GM15510 (cell line): ENCODE data around the gene MEF2A.

ENCODE experiments used
- POLR2A ChIP-seq: IDR thresholded peaks from 3 replicates; pipeline ENCODE4 v1.6.1; 2011; ENCODE audit warnings: borderline replicate concordance; ENCODE audit not compliant: insufficient read length; ENCODE audit errors: extremely low read depth

MEF2A gene

DNA sequence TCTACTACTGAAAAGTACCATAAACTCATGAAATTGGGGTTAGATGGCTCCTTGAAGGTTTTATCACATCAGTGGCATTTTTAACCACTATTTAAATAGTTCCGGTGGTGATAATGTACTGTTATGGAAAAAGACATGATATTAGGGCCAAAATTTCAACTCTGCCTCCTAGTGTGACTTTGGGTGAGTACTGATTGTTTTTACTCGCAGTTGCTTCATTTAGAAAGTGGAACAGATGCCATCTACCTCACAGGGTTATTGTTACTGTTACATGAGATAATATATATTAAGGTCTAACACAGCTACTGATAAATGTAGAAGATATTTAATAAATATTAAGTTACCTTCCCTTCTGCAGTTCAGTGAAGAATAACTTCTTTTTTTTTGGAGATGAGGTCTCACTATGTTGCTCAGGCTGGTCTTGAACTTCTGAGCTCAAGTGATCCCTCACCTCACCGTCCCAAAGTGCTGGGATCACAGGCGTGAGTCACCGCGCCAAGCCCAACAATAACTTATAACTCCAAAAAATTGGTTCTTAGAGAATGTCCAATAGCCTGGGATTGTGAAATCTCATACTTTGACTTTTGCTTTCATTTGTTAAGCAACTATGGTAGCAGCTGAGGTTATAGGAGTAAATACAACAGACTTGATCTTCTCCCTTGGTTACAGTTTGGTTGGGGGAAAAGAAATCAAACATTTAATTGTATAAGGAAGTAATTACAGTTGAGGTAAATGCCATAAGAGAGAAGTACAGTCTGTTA lies 48.3 kb downstream of the MEF2A start:
- TF ChIP-seq POLR2A, result no peak

DNA sequence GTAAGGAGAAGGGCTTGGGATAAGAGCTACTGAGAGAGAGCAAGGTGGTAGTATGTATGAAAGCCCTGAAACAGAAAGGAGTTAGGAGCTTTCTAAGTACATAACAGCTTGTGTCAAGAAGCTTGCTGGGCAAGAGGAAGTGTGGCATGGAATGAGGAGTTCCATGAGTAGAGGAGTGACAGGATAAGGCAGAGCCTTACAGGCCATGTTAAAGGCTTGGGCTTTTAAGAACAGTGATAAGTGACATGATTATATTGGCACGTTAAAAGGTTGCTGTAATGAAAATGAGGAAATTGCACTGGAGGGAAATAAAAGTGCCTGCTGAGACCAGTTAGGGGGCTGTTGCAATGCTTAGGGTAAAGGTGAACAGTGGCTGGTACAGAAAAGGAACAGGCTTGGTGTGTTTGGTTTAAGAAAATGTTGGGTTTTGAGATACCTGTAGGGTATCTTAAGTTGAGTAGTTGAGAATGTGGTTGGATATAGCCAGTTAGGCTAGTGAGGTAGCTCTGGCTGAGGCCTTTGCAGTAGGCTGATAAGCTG lies 49.0 kb downstream of the MEF2A start:
- TF ChIP-seq POLR2A, result no peak

DNA sequence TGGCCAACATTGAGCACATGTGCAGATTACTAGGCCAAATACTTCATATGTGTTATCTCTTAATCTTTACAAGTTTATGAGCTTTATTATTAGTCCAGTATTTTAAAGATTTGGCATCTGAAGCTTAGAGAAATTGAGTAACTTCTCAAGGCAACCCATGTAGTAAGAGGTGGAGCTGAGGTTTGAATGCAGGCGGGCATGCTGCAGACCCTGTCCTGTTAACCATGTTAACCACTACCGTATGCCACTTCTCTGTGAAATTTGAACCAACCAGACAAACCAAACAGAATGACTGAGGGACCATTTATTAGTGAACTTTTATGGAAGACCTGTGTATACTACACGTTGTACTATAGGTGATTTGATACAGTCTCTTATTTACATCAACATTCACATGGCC lies 49.7 kb downstream of the MEF2A start:
- TF ChIP-seq POLR2A, result no peak

DNA sequence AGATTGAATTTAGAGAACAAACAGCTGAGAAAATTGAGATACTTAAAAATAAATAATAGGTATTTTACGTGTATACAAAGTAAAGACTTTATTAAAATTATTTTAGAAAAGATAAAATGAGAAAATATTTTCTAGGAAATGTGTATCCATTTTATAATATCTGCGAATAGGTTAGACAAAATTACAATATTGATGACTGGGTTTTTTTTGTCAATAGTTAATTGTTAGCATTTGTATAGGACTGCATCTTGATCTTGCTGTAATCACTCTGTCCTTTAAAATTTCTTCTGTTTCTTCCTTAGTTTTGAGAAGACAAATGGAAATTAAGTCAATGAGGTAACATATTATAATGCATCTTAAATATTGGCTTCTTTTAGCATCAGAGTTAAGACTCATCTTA lies 50.3 kb downstream of the MEF2A start:
- TF ChIP-seq POLR2A, result no peak

DNA sequence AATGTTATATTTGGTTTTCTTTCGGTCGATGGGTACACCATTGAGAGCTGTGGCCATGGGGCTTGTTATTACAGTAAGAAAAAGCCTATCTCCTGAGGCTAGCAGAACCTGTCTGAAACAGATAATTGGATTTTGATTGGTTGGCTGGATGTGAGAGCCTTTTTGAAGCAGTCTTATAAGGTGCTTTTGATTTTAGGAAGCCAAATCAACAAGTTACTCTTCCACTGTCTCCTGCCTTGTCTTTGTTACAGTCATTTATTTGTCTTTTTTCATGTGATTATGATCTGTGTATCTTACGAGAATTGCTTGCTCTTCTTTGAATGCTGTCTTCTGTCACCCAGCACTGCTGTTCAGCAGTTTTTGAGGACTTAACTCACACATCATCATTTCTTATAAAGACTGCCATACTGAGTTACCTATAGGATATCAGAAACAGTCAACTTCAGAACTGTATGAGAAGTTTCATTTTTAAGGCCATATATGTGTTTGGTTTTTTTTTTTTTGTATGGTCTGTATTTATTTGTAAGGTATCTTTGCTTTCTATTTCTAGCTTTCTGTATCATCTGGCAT lies 51.1 kb downstream of the MEF2A start:
- no peak for TF ChIP-seq POLR2A

DNA sequence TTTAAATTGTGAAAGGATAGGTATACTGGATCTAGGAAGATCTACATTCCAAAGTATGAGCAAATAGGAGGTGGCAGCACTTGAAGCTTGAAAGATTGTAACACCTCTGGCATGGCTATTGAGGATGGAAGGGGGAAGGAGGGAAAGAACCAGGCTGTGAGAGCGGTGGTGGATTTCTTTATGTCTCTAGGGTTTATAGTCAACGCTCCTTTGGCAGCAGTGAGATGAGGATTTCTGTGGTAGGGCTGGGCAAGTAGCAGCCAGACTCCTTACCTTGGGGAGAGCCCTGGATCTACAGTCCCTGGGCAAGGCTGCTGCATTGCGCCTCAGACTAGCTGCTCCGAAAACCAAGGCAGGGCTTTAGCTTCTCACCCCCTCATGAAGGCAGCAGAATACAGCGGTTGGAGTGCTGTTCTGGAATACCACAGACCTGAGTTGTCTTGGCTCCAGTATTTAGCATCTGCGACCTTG lies 53.2 kb downstream of the MEF2A start:
- TF ChIP-seq POLR2A, result no peak

DNA sequence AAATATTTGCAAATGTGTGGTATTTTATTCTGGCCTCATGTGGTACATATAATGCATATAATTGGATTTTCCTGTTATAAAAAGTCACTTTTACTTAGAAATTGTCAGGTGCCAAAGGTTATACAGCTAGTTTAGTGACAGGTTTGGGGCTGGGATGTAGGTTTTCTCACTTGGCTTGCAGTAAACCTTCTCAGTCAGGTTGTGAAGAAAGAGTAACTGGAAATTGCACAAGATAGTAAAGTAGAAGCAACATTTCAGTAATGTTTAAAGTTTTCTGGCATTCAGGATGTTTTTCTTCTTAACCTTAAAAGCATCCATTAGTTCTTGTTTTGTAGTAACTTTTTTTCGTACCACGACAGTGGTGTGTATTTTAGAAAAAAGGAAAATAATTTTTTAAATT lies 53.9 kb downstream of the MEF2A start:
- no peak for TF ChIP-seq POLR2A

DNA sequence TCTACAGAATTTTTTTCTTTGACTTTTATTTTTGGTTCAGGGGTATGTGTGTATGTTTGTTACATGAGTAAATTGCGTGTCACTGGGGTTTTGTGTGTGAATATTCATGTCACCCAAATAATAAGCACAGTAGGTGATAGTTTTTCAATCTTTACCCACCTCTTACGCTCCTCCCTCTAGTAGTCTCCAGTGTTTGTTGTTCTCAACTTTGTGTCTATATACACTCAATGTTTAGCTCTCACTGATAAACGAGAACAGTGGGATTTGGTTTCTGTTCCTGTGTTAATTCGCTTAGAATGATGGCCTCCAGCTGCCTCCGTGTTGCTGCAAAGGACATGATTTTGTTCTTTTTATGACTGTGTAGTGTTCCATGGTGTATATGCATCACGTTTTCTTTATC lies 54.4 kb downstream of the MEF2A start:
- TF ChIP-seq POLR2A, result no peak

DNA sequence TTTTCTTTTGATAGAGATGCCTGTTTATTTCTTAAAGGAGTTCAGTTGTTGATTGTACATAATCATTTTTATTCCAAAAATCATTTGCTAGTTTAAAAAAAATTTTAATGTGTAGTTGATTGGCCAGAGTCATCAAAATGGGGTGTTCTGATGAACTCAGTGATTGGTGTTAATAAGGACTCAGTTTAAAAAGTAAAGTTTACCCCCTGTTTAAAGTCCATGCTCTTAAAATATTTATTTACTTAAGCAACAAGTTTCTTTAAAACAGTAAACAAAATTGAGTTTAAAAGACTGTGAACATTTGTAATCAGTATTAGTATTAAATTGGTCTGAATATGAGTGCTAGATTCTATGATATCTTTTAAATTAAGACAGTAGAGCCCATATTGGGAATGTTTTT lies 56.0 kb downstream of the MEF2A start:
- TF ChIP-seq POLR2A, result no peak

DNA sequence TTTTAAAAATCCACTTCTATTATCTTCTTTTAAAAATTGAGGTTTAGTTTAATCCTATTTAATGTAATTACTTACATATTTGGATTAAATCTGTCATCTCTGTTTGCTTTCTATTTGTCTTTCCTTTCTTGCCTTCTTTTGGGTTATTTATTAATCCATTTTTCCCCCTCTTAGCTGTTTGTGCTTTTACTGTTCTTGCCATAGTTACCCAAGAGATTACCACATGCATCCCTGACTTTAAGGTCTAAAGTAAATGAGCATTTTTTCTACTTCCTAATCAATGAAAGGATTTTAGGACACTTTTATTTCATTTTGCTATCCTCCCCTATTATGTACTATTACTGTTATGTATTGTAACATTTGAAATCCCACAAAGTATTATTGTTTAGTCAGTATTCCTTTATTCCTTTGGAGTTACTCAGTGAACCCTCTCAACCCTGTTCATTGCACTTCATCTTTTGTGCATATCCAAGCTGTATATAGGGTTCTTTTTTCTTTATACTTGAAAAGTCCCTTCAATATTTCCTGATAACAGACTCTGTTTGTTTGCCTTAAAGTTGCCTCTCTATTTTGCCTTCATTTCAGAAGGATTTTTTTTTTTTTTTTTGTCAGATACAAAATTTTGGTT lies 62.7 kb downstream of the MEF2A start:
- TF ChIP-seq POLR2A, result no peak

DNA sequence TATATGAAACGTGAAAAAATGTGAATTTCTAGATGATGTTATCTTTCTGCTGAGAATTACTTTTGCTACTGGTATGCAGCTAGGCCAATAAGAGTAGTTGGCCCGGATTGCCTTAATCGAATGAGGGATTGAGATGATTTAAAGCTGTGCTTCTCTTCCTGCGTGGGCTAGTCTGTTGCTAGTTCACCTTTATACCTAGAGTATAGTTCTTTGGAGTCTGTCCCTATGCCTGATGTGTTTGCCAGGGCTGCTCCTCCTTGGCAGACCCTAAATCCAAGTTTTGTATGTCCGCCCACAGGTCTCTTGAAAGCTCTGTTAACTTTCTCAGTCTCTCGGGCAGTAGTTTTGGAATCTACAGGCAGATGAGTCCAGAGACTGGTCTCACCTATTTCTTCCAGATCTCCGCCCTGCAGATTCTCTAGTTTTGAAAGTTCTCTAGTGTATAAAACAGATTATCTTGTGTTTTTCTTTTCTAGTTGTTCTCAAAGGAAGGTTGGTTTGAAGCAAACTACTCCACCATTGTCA lies 64.9 kb downstream of the MEF2A start:
- no peak for TF ChIP-seq POLR2A

DNA sequence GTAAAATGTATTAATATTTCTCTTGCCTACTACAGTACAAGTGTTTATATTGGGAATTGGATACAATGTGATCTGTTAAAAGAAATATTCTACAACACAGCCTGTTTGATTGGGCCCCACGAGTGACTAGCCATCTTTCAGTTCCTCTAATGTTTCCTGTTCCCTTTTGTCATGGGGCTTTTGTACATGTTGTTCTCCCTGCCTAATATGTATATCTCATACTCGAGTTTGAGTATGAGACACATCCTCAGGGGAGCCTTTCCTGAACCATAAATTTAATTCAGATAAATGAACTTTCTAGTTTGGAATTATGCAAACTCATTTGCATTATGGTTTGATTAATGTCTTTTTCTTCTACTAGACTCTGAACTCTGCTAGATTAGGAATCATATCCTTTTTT lies 65.5 kb downstream of the MEF2A start:
- no peak for TF ChIP-seq POLR2A

DNA sequence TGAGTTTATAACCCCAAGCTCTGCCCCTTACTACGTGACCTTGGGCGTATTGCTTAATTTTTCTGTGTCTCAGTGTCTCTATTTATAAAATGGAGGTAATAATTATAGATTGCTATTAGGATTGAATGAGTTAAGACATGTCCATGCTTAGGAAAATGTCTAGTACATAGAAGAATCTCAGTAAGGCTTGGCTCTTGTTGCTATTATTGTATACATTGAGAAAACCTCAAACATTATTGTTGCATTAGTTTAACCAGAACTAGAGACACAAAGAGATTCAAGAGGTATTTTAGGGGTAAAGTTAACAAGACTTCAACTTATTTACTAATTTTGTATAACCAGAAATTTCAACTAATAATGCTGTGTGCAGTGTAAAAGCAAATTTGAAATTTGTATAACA lies 66.7 kb downstream of the MEF2A start:
- no peak for TF ChIP-seq POLR2A

DNA sequence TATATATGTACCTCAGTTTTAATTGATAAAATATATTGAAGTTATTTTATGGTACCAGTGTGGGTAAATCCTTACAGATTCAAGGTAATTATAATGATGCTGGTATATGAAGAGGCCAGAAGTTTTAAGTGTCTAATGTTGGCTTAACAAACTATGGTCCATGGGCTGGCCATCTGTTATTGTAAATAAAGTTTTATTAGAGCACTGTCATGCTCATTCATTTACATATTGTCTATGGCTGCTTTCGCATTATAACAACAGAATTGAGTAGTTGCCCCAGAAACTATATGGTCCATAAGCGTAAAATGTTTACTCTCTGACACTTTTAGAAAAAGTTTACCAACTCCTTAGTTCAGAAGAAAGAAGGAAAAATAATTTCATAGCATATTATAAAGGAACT lies 67.9 kb downstream of the MEF2A start:
- TF ChIP-seq POLR2A, result no peak

DNA sequence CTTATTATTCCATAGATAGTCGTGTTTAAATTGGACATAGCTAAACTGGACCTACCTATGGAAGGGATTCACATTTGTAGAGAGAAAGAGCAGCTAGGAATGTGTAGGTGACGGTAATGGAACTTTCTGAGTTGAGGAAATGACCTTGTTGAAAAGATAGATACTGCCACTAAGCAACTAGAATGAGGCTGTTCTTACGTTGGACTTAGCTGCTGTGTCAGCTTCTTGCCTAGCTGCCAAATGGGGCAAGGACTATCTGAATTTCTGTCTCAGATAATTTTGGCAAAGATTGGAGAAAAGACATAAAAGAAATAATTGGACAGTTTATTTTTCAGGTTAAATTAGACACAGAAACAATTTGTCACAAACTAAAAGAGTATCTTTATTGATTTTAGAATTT lies 68.8 kb downstream of the MEF2A start:
- no peak for TF ChIP-seq POLR2A
